BE2C (cell line): ENCODE measurements around the gene LMNB1.
A peak's percentile ranks its signal among the peaks of the same experiment; 100 is the strongest.

ENCODE experiments used
- DNase-seq: peaks from one replicate; pipeline ENCODE4 v3.0.0-alpha.2; 2020
- H3K27me3 ChIP-seq: fragments of 250-450 bp; sonication (Bioruptor Pico); 2 replicates; pipeline ENCODE4 v1.5.1; 2020; ENCODE audit warnings: mild to moderate bottlenecking
- H3K36me3 ChIP-seq: fragments of 250-450 bp; sonication (Bioruptor Pico); 2 replicates; pipeline ENCODE4 v1.5.1; 2020; ENCODE audit warnings: mild to moderate bottlenecking
- H3K4me1 ChIP-seq: fragments of 250-450 bp; sonication (Bioruptor Pico); 2 replicates; pipeline ENCODE4 v1.5.1; 2020
- H3K4me3 ChIP-seq: 2 replicates; pipeline ENCODE4 v1.5.1; 2011; ENCODE audit warnings: low read depth, low read length
- H3K9me3 ChIP-seq: fragments of 250-450 bp; sonication (Bioruptor Pico); 2 replicates; pipeline ENCODE4 v1.5.1; 2020
- TF ChIP-seq, protein P1 (sequence below): IDR thresholded peaks from 2 replicates; pipeline ENCODE4 v1.5.1; 2012; ENCODE audit warnings: mild to moderate bottlenecking, low read depth, low read length

The LMNB1 gene

DNA sequence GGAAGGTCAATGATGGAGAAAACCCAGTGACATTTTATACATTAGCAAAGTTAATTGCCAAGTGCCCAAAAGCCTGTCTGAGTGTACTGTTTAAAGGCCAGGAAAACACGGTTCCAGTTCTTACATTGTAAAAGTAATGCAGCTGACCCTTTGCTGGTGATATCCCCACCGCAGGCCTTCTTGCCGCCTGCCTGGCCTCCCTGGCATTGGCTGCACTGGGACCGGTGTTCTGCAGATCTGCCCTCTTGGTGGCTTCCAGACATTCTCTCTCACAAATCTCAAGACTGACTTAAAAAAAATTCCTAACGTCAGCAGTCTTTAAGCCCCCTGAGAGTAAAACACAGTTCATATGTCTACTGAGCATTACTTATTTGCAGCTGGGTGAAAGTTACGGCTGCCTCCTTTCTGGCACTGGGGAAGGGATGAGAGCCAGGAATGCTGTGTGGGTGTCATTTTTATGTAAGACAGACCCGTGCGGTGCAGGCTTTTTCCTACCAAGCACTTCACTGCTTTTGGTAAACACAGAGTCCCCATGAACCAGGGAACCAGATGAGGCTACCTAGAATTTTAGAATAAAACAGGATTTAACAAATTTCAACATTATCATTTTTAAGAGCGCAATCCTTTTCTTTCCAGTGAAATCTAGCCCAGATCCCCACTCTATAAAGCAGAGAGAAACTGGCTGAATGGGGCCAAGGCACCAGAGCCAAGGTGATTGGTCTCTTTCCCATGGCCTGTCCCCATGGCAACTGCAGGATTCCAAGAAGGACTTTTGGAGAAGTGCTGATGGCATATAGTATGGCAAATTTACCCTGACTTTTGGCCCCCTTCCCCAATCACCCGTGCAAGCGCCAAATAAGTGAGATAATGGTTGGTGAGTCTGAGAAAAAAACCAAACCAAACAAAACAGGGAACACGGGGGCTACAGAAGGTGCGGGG is 80.8 kb downstream of the LMNB1 start:
- Histone ChIP-seq H3K4me3 (no peak overlapping the region), H3K9me3 (no peaks in the 10 kb centered on the region), H3K4me1 (no peaks in the 10 kb centered on the region), H3K27me3 (no peaks in the 10 kb centered on the region), H3K36me3 (no peaks in the 10 kb centered on the region; the same call in 1 of the 2 replicates)
- DNase-seq: no peak
- TF ChIP-seq, protein P1, sequence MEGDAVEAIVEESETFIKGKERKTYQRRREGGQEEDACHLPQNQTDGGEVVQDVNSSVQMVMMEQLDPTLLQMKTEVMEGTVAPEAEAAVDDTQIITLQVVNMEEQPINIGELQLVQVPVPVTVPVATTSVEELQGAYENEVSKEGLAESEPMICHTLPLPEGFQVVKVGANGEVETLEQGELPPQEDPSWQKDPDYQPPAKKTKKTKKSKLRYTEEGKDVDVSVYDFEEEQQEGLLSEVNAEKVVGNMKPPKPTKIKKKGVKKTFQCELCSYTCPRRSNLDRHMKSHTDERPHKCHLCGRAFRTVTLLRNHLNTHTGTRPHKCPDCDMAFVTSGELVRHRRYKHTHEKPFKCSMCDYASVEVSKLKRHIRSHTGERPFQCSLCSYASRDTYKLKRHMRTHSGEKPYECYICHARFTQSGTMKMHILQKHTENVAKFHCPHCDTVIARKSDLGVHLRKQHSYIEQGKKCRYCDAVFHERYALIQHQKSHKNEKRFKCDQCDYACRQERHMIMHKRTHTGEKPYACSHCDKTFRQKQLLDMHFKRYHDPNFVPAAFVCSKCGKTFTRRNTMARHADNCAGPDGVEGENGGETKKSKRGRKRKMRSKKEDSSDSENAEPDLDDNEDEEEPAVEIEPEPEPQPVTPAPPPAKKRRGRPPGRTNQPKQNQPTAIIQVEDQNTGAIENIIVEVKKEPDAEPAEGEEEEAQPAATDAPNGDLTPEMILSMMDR: no peak

DNA sequence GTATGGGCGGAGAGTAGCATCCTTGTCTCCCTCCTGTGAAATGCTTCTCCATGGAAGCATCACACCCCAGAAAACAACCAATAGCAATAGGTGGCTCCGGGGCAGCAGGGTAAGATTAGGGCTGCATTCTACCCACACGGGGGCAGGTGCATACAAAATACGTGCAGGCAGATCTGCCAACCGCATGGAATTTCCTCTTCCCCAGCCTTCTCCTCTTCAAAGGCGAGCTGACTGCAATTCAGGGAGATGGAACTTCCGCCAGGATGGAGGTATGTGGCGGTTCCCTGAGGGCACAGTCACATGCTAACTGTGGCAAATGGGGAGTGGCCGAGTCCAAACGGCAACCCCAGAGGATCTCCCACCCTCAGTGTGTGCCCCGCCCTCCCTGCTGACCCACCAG is 81.5 kb downstream of the LMNB1 start:
- H3K27me3 ChIP-seq: no peaks in the 10 kb centered on the region
- TF ChIP-seq, protein P1: no peak
- no peak for DNase-seq
- H3K9me3 ChIP-seq: no peaks in the 10 kb centered on the region
- no peaks in the 10 kb centered on the region for H3K4me1 ChIP-seq
- H3K4me3 ChIP-seq: no peak overlapping the region
- H3K36me3 ChIP-seq: no peaks in the 10 kb centered on the region; the same call in 1 of the 2 replicates

DNA sequence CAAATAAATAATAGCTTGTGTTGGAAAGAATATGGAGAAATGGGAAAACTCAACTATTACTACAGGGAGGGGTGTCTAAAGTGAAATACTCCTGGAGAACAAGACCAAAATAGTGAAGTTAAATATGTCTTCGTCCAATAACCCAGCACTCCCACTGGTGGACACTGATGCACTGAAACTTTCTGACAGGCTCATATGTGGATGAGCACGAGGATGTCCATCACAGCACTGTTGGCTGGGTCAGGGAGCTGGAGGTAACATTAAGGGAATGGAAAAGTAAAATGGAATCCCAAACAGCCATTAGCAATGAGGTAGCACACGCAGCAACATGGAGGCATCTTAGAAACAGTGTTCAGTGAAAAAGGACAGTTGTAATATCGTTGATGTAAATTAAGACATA is 86.5 kb downstream of the LMNB1 start:
- H3K4me3 ChIP-seq: no peak overlapping the region
- no peaks in the 10 kb centered on the region for H3K27me3 ChIP-seq
- H3K9me3 ChIP-seq: no peaks in the 10 kb centered on the region
- DNase-seq: no peak
- H3K36me3 ChIP-seq: no peaks in the 10 kb centered on the region
- H3K4me1 ChIP-seq: no peaks in the 10 kb centered on the region; the same call in 1 of the 2 replicates
- TF ChIP-seq, protein P1: no peak

DNA sequence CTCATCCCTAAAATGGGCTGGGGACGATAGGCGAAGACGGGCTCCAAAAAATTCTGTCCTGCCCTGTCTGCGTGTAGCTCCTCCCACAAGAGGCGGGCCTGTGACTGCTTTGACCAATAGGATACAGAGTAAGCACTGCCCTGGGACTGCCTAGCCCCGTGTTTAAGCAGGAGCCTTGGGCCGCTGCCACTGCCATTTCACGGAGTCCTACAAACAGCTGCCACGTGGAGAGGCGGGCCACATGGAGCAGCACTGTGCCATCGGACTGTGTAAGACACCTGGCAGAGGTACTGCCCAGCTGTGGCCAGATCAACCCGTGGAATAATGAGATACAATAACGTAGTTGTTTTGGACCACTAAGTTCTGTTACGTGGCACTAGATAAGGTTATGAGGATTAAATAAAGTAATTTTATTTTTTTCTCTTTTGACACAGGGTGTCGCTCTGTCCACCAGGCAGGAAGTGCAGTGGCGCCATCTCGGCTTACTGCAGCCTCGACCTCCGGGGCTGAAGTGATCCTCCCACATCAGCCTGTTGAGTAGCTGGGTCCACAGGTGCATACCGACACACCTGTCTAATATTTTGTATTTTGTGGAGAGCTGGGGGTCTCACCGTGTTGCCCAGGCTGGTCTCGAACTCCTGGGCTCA is 87.2 kb downstream of the LMNB1 start:
- H3K4me3 ChIP-seq: no peak overlapping the region
- DNase-seq: peak; percentile 24
- no peaks in the 10 kb centered on the region for H3K36me3 ChIP-seq
- no peaks in the 10 kb centered on the region; the same call in 1 of the 2 replicates for H3K4me1 ChIP-seq
- TF ChIP-seq, protein P1: no peak
- H3K27me3 ChIP-seq: no peaks in the 10 kb centered on the region
- no peaks in the 10 kb centered on the region for H3K9me3 ChIP-seq

DNA sequence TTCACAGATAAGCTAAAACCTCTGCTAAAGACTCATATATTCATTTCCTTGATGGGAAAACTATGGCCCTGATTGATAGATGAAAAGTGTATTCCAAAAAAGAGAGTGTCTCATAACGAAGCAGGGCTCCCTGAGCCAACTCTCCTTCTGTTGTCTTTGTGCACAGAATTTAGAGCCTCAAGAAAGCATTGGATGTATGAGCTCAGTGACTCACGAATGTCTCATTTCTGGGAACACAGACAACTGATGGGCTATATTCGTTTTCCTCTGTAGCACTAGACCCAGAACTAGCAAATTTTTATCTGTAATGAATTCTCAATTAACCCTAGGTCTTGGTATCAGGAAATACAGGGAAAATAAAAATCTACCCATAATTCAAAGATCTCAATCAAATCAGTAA is 88.4 kb downstream of the LMNB1 start:
- no peak for DNase-seq

More for the DNA sequence above, 88.4 kb downstream of the LMNB1 start:
- H3K4me1 ChIP-seq: no peaks in the 10 kb centered on the region; the same call in 1 of the 2 replicates
- no peaks in the 10 kb centered on the region for H3K27me3 ChIP-seq
- peaks cover under 1% of the 10 kb centered on the region; the same call in 1 of the 2 replicates for H3K36me3 ChIP-seq
- H3K9me3 ChIP-seq: no peaks in the 10 kb centered on the region
- H3K4me3 ChIP-seq: no peak overlapping the region
- TF ChIP-seq, protein P1: no peak
